Trophoblast cell (in vitro differentiated cells and primary cell): ENCODE measurements around the gene NFAT5.

Source experiments
- DNase-seq, 2 donors: peaks; one replicate each; pipeline ENCODE4 v3.0.0-alpha.2; 2016
- H2AFZ ChIP-seq: 2 replicates; pipeline ENCODE4 v1.6.1; 2013; ENCODE audit warnings: low read length, moderate library complexity, mild to moderate bottlenecking; ENCODE audit not compliant: insufficient read depth, poor library complexity
- H2AK5ac ChIP-seq: 2 replicates; pipeline ENCODE4 v1.6.1; 2013; ENCODE audit warnings: mild to moderate bottlenecking, low read length
- H2BK120ac ChIP-seq: 2 replicates; pipeline ENCODE4 v1.6.1; 2013; ENCODE audit warnings: low read length, mild to moderate bottlenecking, moderate library complexity; ENCODE audit not compliant: insufficient read depth, poor library complexity
- H2BK12ac ChIP-seq: 2 replicates; pipeline ENCODE4 v1.6.1; 2013; ENCODE audit warnings: mild to moderate bottlenecking, low read length, moderate library complexity
- H2BK5ac ChIP-seq: 2 replicates; pipeline ENCODE4 v1.6.1; 2013; ENCODE audit warnings: low read length, low read depth, moderate library complexity, mild to moderate bottlenecking; ENCODE audit not compliant: poor library complexity
- H3K14ac ChIP-seq: 2 replicates; pipeline ENCODE4 v1.6.1; 2013; ENCODE audit warnings: mild to moderate bottlenecking, low read length
- H3K18ac ChIP-seq: 2 replicates; pipeline ENCODE4 v1.6.1; 2013; ENCODE audit warnings: mild to moderate bottlenecking, low read length
- H3K23ac ChIP-seq: 2 replicates; pipeline ENCODE4 v1.6.1; 2013; ENCODE audit warnings: low read length
- H3K27ac ChIP-seq: 2 replicates; pipeline ENCODE4 v1.5.1; 2013; ENCODE audit warnings: low read depth, mild to moderate bottlenecking, inconsistent platforms, low read length, moderate library complexity
- H3K27me3 ChIP-seq: 2 replicates; pipeline ENCODE4 v1.6.1; 2013; ENCODE audit warnings: inconsistent platforms, mild to moderate bottlenecking, low read length, moderate library complexity; ENCODE audit not compliant: insufficient read depth
- H3K36me3 ChIP-seq, 2 experiments: 1 replicate in 1 of 2; 2 replicates in 1 of 2; pipeline ENCODE4 v1.6.1; 2013; ENCODE audit warnings: low read length in 2 of 2, mild to moderate bottlenecking in 2 of 2, moderate library complexity in 1 of 2; ENCODE audit not compliant: insufficient read depth in 2 of 2, control insufficient read depth in 1 of 2
- H3K4ac ChIP-seq: 2 replicates; pipeline ENCODE4 v1.6.1; 2013; ENCODE audit warnings: low read depth, mild to moderate bottlenecking, low read length, moderate library complexity
- H3K4me1 ChIP-seq, 2 experiments: 1 replicate in 1 of 2; 2 replicates in 1 of 2; pipeline ENCODE4 v1.6.1; 2013; ENCODE audit warnings: low read length in 2 of 2, mild to moderate bottlenecking in 2 of 2, moderate library complexity in 1 of 2; ENCODE audit not compliant: insufficient read depth in 2 of 2, control insufficient read depth in 1 of 2
- H3K4me2 ChIP-seq: 2 replicates; pipeline ENCODE4 v1.6.1; 2013; ENCODE audit warnings: inconsistent platforms, mild to moderate bottlenecking, low read length, moderate library complexity
- H3K4me3 ChIP-seq: 2 replicates; pipeline ENCODE4 v1.5.1; 2013; ENCODE audit warnings: mild to moderate bottlenecking, low read depth, low read length, inconsistent platforms
- H3K79me1 ChIP-seq: one replicate; pipeline ENCODE4 v1.6.1; 2013; ENCODE audit warnings: low read length
- H3K79me2 ChIP-seq: 2 replicates; pipeline ENCODE4 v1.6.1; 2013; ENCODE audit warnings: low read length, mild to moderate bottlenecking; ENCODE audit not compliant: control insufficient read depth, insufficient read depth, poor library complexity
- H3K9ac ChIP-seq: 2 replicates; pipeline ENCODE4 v1.6.1; 2013; ENCODE audit warnings: mild to moderate bottlenecking, low read length
- H3K9me3 ChIP-seq: 2 replicates; pipeline ENCODE4 v1.6.1; 2013; ENCODE audit warnings: low read depth, mild to moderate bottlenecking, control low read depth, inconsistent platforms, low read length; ENCODE audit not compliant: insufficient read depth
- H4K12ac ChIP-seq: 2 replicates; pipeline ENCODE4 v1.6.1; 2013; ENCODE audit warnings: low read depth, mild to moderate bottlenecking, low read length, moderate library complexity
- H4K8ac ChIP-seq: 2 replicates; pipeline ENCODE4 v1.6.1; 2013; ENCODE audit warnings: low read depth, mild to moderate bottlenecking, low read length, moderate library complexity
- H4K91ac ChIP-seq: one replicate; pipeline ENCODE4 v1.6.1; 2013; ENCODE audit warnings: low read depth, mild to moderate bottlenecking, low read length, moderate library complexity
- whole genome bisulfite sequencing: extraction: QIAGEN DNeasy Blood & Tissue Kit; methylation state at CpG from one replicate; pipeline ENCODE4 v1.1.7; 2013; ENCODE audit warnings: missing lambda C conversion rate; ENCODE audit not compliant: insufficient read length, insufficient coverage; ENCODE audit errors: extremely low coverage; 5-methylcytosine and 5-hydroxymethylcytosine counted together

Gene NFAT5

GRCh38 chr16:69531988-69532387, 33.8 kb upstream of the NFAT5 start:
- H3K4me3 ChIP-seq, result no peak overlapping the region
- no peak overlapping the region for H3K4me2 ChIP-seq
- H2BK12ac ChIP-seq, result peak overlapping the region; percentile 18
- peak overlapping the region; percentile 32 for H2BK120ac ChIP-seq
- H2AK5ac ChIP-seq, result peak overlapping the region; percentile 47
- no CpG with 5 or more reads among the region's 1 CpG for WGBS
- H3K79me1 ChIP-seq, result peaks cover 11% of the 10 kb centered on the region
- H2AFZ ChIP-seq, result no peak overlapping the region
- no peak overlapping the region for H3K4ac ChIP-seq
- no peak overlapping the region for H3K18ac ChIP-seq
- no peak for DNase-seq
- no peak overlapping the region for H4K12ac ChIP-seq
- peaks cover 7 to 11% of the 10 kb centered on the region in 2 experiments for H3K4me1 ChIP-seq
- H3K27ac ChIP-seq, result no peak overlapping the region
- no peaks in the 10 kb centered on the region for H3K9me3 ChIP-seq
- no peaks in the 10 kb centered on the region for H3K36me3 ChIP-seq
- no peak overlapping the region for H4K8ac ChIP-seq
- no peak overlapping the region for H3K14ac ChIP-seq
- peak overlapping the region; percentile 18 for H4K91ac ChIP-seq
- no peak overlapping the region for H3K9ac ChIP-seq
- no peaks in the 10 kb centered on the region for H3K27me3 ChIP-seq
- no peak overlapping the region for H2BK5ac ChIP-seq
- no peaks in the 10 kb centered on the region for H3K79me2 ChIP-seq
- no peak overlapping the region for H3K23ac ChIP-seq

GRCh38 chr16:69532641-69533455, 32.9 kb upstream of the NFAT5 start:
- no peak overlapping the region for H3K18ac ChIP-seq
- H3K79me1 ChIP-seq, result peaks cover 11% of the 10 kb centered on the region
- no peak overlapping the region for H4K12ac ChIP-seq
- no peak overlapping the region for H2AK5ac ChIP-seq
- no peak overlapping the region for H4K91ac ChIP-seq
- no peak overlapping the region for H3K4ac ChIP-seq
- H3K23ac ChIP-seq, result no peak overlapping the region
- no peaks in the 10 kb centered on the region for H3K9me3 ChIP-seq
- H2BK12ac ChIP-seq, result peak overlapping the region; percentile 84
- no peaks in the 10 kb centered on the region for H3K27me3 ChIP-seq
- no peak overlapping the region for H2BK120ac ChIP-seq
- no peak overlapping the region for H3K14ac ChIP-seq
- H2AFZ ChIP-seq, result no peak overlapping the region
- peak in 1 of 2 donors; percentile 30 for DNase-seq
- no peaks in the 10 kb centered on the region for H3K36me3 ChIP-seq
- H3K4me3 ChIP-seq, result no peak overlapping the region
- no peak overlapping the region for H2BK5ac ChIP-seq
- H3K79me2 ChIP-seq, result no peaks in the 10 kb centered on the region
- no peak overlapping the region for H3K27ac ChIP-seq
- no peak overlapping the region for H3K4me2 ChIP-seq
- H3K4me1 ChIP-seq, result peaks cover 7 to 11% of the 10 kb centered on the region in 2 experiments
- H3K9ac ChIP-seq, result no peak overlapping the region
- no peak overlapping the region for H4K8ac ChIP-seq
- no CpG with 5 or more reads among the region's 9 CpGs for WGBS

DNA sequence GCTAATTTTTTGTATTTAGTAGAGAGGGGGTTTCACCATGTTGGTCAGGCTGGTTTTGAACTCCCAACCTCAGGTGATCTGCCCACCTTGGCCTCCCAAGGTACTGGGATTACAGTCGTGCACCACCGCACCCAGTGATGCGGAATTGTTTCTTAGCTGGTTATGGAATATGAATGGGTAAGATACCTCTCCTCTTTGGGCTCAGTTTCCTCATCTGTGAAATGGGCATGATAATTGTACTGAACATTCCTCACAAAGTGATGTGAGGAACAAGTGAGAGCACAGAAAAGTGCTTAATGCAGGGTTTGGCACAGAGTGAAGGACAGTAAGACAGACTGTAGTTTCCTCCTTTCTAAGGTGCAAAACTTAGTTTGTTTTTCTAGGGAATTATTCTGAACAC, 31.0 kb upstream of the NFAT5 start:
- no peak for DNase-seq
- H4K12ac ChIP-seq, result no peak overlapping the region
- H3K4me3 ChIP-seq, result no peak overlapping the region
- H3K18ac ChIP-seq, result no peak overlapping the region
- WGBS, result no CpG with 5 or more reads among the region's 3 CpGs
- H3K27ac ChIP-seq, result no peak overlapping the region
- H3K79me1 ChIP-seq, result peaks cover 7% of the 10 kb centered on the region
- no peak overlapping the region for H4K8ac ChIP-seq
- no peak overlapping the region for H2BK120ac ChIP-seq
- no peak overlapping the region for H4K91ac ChIP-seq
- H2AK5ac ChIP-seq, result no peak overlapping the region
- H3K4ac ChIP-seq, result no peak overlapping the region
- H3K36me3 ChIP-seq, result no peaks in the 10 kb centered on the region
- H3K79me2 ChIP-seq, result no peaks in the 10 kb centered on the region
- H3K23ac ChIP-seq, result no peak overlapping the region
- H2BK12ac ChIP-seq, result no peak overlapping the region
- no peaks in the 10 kb centered on the region for H3K27me3 ChIP-seq
- H3K9me3 ChIP-seq, result no peaks in the 10 kb centered on the region
- H3K9ac ChIP-seq, result no peak overlapping the region
- H2BK5ac ChIP-seq, result no peak overlapping the region
- no peak overlapping the region for H3K14ac ChIP-seq
- no peak overlapping the region for H3K4me2 ChIP-seq
- peaks cover 7 to 8% of the 10 kb centered on the region in 2 experiments for H3K4me1 ChIP-seq
- H2AFZ ChIP-seq, result no peak overlapping the region

GRCh38 chr16:69535123-69536050, 30.4 kb upstream of the NFAT5 start:
- no peak overlapping the region for H3K9ac ChIP-seq
- H3K9me3 ChIP-seq, result no peaks in the 10 kb centered on the region
- H4K12ac ChIP-seq, result no peak overlapping the region
- no peaks in the 10 kb centered on the region for H3K36me3 ChIP-seq
- no peak overlapping the region for H3K4me2 ChIP-seq
- WGBS, result no CpG with 5 or more reads among the region's 8 CpGs
- no peak overlapping the region for H2BK5ac ChIP-seq
- DNase-seq, result no peak
- no peak overlapping the region for H4K91ac ChIP-seq
- no peak overlapping the region for H3K14ac ChIP-seq
- H2AK5ac ChIP-seq, result no peak overlapping the region
- H3K4me3 ChIP-seq, result no peak overlapping the region
- H3K79me2 ChIP-seq, result no peaks in the 10 kb centered on the region
- no peak overlapping the region for H3K27ac ChIP-seq
- no peaks in the 10 kb centered on the region for H3K27me3 ChIP-seq
- H2BK12ac ChIP-seq, result no peak overlapping the region
- H3K4ac ChIP-seq, result no peak overlapping the region
- no peak overlapping the region for H3K23ac ChIP-seq
- no peak overlapping the region for H2AFZ ChIP-seq
- no peak overlapping the region for H3K18ac ChIP-seq
- H3K4me1 ChIP-seq, result peaks cover 4 to 5% of the 10 kb centered on the region in 2 experiments
- peaks cover 3% of the 10 kb centered on the region for H3K79me1 ChIP-seq
- no peak overlapping the region for H2BK120ac ChIP-seq
- no peak overlapping the region for H4K8ac ChIP-seq
